ELR (cell line): ENCODE measurements around the gene ISG20L2.
A peak's percentile ranks its signal among the peaks of the same experiment; 100 is the strongest.

Experiments used
- DNase-seq: peaks from one replicate; pipeline ENCODE4 v3.0.0-alpha.2; 2015; ENCODE audit warnings: low read depth

Gene ISG20L2

DNA sequence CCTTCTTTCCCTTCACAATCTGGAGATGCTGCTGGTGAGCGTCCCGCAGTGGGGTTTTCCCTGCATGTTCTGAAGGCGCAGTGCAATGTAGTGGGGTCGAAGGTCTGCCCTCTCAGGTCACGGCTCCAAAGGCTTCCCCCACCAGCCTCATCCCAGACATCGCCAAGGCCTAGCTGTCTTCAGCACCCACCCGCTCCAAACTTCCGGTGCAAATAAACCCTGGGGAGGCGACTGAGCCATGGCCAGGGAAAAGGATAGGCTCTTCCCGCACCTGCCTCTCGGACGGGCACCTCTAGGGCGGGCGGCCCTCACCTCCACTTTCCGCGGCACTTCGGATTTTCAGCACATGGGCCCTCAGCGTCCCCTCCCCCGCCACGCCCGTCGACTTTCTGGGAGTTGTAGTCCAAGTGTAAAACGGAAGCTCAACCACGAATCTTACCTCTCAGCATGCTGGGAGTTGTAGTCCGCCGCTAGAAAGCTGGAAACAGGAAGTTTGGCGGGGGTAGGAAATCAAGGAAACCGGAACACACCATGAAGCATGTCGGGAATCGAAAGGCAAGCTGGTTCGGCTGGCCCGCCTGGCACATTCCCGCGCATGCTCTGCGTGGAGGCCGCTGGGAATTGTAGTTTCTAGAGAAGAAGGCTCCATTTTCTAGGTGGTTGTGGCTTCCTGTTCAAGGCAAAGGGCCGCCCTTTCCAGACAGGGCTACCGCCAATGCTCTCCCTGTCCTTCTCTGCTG lies 12.3 kb upstream of the ISG20L2 start, which contains the start of gene MRPL24:
TSS of gene MRPL24 (minus strand) at position 348 of the 740 bp plus-strand sequence. CDS start 2,384 bp downstream, outside the sequence.
- DNase-seq, result peak; percentile 100

DNA sequence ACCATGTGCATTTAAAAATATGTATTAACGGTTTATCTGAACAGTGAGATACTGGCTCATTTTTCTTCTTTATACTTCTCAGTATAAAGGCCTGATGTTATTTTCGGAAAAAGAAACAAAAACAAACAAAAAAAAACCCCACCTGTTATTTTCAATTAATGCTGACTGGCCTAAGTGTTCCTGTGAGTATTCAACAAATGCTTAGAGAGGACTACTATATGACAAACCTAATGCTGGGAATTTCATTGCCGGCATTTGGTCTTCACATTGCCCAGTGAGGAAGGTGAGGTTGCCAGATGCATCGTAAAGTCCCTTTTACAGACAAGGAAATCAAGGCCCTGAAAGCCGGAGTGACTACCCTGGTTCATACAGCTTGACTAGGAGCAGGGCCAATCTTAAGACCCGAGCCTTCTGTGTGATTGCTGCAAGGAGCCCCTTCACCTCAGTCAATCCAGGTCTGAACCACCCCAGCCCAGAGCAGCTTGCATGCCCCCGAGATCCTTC lies 11.7 kb upstream of the ISG20L2 start:
- DNase-seq, result no peak

DNA sequence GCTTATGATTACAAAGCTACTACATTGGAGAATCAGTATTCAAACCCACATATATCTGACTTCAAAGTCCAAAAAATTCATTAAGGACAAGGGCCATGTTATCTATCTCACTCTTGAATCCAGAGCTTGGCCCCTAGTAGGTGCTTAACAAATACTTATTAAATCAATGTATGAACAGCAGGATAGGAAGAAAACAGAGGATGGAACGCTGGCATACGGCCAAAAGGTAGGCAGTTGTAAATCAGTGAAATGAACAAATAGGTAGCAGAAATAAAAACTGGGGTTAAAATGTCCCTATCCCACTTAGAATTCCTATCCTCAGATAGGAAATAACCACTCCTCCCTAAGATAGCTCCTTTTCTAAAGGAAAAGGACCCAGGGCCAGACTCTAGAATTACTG lies 10.3 kb upstream of the ISG20L2 start:
- no peak for DNase-seq

DNA sequence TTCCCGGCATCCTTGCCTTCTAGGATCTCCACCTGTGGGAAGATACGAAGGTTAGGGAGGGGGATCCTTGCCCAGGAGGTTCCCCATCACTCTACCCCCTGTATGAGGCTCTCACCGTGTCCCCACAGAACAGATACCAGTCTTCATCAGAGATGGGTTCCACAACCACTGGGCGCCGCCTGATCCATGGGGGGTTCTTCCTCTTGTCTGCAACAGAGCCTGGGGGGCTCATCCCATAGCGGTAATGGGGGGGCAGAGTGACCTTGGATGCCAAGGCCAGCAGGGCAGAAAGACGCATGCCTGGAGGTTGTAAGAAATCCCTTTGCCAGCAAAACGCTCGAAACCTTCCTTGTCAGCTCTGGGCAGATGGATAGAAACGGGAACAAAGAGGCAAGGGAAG lies 9.8 kb upstream of the ISG20L2 start:
- no peak for DNase-seq

DNA sequence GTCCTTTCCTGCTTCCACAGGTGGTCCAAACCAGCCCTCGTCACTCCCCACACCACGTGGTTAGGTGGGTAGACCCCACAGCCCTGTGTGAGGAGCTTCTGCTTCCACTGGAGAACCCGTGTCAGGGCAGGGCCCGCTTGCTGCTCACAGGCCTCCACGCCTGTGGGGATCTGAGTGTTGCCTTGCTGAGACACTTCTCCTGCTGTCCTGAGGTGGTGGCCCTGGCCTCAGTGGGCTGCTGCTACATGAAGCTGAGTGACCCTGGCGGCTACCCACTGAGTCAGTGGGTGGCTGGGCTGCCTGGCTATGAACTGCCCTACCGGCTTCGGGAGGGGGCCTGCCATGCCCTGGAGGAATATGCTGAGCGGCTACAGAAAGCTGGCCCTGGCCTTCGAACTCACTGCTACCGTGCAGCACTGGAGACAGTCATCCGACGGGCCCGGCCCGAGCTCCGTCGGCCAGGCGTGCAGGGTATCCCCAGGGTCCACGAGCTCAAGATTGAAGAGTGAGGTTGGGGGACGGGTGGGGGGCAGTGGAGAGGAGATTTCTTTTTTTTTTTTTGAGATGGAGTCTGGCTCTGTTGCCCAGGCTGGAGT lies 5.5 kb upstream of the ISG20L2 start:
- DNase-seq, result no peak

DNA sequence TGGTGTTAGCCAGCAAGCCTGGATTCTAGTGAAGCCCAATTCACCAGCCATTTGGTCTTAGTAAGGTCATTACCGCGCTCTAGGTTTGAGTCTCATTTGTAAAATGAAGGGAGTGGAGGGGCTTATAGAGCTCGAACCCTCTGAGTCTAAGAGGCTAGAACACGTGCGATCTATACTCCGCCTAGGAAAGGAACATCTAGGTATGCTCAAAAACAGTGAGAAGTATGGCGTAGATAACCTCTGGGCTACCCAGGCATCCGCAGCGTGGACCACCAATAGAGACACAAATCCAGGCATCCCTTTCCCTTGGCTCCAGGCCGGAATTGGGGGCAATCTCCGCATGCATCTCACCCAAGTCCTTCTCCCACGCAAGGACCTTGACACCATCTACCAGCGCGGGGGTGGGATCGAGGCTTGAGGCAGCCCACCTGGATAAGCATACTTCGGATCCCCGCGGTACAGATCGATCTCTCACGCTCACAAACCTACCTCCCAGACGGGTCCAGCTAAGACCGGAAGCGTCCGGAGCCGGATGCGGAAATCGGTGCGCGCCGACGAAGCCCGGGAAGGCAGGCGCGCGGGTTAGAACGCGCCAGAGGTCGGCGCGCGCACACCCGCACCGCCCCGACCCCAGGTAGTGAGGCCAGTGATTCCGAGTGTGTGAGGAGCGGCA lies 504 bp downstream of the ISG20L2 start, which contains the start of gene METTL25B:
TSS of gene METTL25B (plus strand) at position 544 of the 673 bp plus-strand sequence. CDS start 636 bp downstream, outside the sequence.
- DNase-seq, result peak; percentile 89

DNA sequence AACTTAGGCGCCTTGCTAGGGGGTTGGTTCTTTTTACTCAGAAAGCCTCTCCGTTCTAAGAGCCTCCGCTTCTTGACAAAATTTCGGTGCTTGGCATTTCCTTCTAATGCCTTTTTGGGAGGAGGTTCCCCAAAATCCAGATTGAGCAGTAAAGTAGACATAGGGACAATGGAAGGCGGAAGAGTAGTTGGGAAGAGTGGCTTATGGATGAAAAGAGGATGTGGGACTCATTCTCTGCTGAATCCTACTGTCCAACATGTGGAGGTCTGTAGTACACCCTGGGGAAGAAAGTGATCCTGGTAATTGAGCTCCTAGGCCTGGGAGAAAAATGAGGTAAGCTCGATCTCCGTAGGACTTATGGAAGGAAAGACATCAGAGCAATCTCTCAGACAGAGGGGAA lies 1.1 kb downstream of the ISG20L2 start:
- no peak for DNase-seq

DNA sequence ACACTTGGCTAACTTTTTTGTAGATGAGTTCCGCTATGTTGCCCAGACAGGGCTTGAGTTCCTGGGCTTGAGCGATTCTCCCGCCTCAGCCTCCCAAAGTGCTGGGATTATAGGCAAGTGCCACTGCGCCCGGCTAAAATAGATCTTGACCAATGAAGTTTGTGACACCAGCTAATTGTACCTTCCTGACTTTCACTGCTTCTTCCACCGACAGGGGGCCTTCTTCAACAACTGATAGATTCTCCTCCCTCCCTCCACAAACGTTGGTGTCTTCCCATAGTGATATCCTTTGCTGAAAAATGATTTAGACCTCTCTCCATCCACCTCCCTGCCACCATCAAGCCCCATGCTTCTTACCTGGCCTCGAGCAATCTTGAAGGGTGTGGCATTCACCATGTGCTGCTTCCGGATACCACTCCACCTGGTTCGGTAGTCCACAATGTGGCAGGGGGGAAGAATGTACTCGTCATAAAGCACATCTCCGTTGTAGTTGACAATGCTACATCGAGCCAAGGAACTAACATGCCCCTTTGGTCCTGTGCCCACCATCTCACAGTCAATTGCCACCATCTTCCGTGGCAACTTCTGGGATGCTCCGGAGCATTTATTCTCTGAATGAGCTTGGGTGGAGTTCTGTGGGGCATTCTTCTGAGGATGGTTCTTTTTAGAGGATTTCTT lies 1.9 kb downstream of the ISG20L2 start:
- DNase-seq, result peak; percentile 82

DNA sequence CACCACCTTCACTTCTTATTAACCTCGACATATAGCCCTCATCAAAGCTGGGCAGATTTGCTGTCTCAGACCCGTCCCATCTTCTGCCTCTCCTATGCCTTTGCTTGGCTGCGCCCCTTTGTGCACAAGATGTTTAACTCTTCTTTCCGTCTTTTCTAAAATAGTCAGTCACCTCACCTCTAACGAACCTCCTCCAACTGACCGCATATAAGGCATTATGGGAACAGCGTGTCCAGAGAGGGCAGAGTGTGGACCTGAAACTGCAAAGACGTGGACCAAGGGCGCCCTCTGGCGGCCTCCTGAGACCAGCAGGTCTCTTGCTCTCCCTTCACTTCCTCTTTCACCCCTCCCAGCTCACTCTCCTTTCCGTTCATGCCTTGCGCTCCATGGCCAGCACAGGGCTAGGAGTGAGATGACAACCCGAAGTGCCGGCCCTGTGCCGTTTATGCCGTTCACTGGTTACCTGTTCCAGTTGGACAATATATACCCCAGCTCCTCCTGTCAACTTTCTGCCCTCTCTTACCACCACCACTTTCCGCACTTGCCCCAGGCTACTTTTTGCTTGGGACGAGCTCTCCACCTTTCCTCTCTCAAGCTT lies 2.8 kb downstream of the ISG20L2 start:
- DNase-seq, result peak; percentile 93

DNA sequence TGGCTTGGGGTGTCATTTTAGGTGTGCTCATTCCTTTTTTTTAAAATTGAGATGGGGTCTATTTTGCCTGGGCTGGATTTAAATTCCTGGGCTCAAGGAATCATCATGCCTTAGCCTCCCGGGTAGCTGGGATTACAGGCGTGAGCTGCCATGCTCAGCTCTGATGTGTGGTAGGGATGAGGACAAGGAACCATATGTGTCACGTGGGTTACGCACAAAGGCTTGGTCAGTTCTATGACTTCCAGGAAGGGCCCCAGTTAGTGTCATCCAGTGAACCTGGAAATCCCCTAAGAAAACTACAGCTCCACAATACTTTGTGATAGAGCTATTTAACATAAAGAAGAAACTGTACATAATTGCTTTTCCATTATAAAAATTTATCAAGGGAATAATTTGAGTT lies 7.0 kb downstream of the ISG20L2 start:
- no peak for DNase-seq

DNA sequence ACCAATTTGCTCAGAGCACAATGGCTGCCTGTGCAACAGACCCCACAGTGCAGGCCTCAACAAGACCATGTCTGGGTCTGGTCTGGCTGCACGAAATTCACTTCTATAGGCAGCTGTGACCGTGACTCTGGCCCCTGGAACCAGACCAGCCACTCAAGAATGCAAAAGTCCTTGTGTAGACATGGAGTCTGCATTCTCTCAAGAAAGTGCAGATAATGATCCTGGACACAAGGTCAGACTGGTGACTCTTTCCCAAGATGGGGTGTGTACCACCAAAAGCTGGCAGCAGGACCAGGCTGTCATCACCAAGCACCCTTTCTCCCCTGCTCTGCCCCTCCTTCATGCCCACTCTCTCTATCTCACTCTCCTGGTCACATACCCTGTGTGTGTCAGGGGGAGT lies 7.4 kb downstream of the ISG20L2 start:
- DNase-seq, result no peak

DNA sequence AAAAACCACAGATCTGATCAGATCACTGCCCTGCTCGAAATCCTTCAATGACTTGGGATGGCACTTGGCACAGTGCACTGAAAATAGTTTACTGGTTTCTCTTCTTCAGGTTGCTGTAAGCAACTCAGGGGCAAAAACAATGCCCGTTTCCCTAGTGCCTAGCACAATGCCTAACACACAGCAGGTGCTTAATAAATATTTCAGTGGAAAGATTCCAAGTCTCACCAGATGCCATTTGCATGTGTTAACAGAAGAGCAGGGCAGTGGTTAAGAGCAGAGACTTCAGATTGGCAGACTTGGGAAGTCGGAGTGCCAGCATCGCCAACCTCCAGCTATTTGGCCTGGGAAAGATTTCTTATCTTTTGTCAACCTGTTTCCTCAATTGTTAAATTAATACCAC lies 11.2 kb downstream of the ISG20L2 start:
- peak; percentile 25 for DNase-seq

DNA sequence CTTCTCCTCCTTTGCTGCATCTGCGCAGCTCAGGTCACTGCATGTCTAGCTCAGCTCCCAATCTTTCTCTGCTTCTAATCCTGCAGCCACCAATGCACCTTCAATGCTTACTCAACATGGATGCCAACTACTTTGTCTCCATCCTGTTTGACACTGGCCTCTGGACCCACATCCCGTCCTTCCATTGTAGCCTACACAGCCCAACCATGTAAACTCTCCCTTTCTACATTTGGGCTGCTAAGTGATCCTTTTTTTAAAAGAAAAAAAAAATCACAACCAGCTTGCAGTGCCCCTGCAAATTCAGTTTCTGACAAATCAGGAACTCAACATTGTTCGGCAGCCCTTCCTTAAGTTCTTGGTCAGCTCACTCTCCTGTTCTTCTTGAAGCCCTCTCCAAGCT lies 13.7 kb downstream of the ISG20L2 start:
- no peak for DNase-seq

DNA sequence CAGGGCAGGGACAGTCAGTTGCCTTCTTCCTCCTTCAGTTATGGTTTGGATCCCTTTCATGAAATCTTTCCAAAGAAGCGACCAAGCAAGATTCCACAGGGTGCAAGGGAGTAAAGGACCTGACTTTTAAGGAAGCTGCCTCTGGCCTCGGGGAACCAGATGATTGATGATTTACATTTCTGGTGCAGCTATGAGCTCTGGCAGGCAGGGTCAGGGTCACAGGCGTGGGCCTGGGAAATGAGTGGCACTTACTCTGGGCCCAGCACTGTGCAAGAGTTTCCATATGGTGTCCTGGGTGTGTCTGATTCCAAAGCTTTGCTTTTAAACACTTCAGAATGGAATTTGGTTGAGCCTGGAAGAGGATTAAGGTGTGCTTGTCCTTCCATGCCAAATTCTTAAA lies 15.9 kb downstream of the ISG20L2 start:
- DNase-seq, result peak; percentile 21

DNA sequence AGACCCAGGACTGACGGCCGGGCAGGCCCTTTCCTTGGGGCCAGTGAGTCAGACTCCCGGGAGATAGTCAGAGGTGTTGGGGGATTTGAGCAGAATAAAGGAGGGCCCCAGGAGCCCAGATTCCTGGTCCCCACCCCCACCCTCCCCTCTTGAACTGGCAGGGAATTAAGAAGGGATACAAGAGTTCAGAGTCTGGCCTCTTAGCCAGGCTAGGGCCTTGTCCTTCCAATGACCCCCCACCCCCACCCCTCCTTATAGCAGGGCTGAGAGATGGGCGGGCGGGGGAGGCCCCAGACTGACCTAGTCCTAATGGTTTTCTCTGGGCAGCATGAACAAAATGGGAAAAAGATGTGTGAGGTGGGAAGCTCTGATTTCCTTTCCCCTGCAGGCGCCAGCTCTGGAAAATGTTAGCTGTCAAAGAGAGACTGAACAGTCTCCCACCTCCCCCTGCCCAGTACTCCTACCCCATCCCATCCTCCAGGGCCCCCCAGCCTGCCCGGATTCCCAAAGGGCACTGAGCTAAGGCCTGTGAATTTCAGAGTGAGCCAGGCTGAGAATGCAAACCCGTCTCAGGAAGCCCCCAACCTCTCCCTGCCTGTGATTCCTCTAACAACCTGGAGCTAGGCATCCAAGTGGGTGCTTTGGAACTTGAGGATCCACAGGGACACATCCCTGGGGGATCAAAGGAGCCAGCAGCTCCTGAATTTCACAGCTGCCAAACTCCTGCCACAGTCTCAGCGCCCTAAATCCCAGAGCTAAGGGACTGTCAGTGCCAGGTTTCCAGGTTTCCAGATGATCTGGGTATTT lies 17.4 kb downstream of the ISG20L2 start:
- peak; percentile 45 for DNase-seq

DNA sequence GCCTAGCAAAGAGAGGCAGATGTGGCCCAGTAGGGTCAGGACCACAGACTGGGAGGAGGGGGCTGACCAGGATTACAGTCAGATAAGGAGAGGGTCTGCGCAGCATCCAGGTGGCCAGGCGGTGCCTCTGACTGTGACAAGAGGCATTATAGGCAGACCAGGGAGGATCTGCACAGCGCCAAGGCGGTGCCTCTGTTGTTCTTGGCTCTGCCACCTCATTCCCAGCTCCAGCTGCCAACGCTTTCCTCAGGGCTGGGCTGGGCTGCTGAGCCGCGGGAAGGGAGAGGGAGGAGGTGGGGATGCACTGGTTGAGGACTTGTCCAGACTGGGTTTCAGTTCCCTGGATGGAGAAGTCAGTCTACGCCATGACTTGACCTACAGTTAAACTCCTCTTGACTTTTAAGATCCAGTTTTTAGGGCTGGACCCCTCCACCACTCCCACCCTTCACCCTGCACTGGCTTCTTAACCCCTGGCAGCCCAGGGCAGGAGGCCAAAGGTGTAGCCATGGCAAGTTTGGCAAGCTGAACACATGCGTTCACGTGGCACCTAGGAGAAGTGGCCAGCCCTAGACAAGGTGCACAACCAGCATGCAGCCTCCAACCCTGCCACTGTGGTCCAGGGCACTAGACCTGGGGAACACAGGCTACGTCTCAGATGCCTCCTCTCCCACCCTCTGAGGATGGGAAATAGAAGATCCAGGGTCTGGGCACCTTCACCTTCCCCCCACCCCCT lies 18.6 kb downstream of the ISG20L2 start:
- peak; percentile 53 for DNase-seq

DNA sequence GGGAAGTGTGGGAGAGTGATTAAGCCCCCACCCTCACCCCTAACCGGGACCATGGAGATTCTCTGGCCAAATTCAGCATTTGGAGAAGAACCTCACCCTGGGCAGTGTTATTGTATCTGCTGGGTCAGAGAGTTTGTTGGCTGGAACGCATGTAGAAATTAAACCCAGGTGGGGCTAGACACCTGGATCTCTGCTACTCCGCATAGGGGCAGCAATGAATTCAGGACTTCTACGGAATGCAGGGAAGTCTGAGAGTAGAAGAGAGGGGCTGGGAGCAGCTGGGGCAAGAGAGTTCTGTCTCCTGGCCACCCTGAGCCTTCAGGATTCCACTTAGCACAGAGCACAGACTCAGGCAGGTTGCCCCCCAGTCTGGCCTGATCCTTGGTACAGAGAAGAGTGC lies 19.5 kb downstream of the ISG20L2 start:
- DNase-seq, result no peak

DNA sequence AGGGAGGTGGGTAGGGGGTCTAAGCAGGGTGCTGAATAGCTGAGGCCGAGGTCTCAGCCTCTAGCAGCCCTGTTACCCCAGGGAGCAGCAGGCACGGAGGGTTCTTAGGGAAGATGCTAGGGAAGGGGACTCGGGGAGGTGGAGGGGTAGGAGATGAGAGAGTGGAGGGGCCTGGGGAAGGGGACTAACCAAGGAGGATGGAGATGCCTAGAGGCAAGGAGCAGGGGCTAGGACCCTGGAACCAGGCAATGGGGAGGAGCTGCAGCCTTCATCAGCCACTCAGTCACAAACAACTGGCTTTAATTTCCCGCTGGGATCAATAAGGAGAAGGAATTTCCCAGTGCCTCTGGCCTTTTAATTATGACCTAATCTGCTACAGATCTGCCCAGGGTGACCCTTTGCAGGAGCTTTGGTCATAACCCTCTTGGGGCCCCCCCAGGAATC lies 20.3 kb downstream of the ISG20L2 start:
- DNase-seq, result no peak

DNA sequence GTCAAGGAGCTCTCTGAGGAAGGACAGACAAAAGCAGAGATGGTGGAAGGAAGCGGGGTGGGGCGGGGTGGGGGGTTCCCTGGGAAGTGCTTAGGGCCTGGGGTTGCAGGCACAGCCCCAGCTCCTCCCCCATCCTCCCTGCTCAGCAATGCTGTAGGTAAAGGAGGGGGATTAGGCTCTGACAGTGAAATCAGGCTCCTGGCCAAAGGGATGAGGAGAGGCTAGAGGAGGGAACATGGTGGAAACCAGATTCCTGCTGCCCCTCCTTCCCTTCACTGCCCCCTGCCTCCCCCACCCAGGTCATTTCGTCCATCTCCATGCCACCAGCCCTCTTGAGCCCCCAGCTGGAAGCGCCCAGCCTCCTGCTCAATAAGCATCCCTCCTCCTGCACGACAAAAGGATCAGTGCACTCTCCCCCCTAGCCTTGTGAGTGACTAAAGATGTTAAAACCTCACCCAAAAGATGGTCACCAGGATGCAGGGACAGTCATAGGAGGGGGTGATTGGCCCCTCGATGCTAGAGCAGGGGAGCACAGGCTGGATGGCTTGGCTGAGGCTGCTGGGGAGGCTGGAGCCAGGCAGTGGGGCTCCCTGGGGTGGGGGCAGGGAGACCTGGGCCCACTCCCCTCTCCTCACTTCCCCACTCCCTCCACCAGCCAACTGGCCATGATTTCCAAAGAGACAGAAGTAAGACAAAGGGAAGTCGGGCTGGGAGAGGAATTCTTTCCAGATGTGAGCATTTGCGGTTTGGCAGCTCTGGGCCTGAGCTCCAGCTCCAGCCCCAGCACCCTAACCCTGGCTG lies 20.9 kb downstream of the ISG20L2 start:
- peak; percentile 51 for DNase-seq
